SK-N-SH treated with all-trans-retinoic acid at 6 μM for 48 hours (cell line): ENCODE data around the gene DPF3.

Experiments used
- CSRNP3 ChIP-seq: fragments of 250-450 bp; sonication (Bioruptor Pico); IDR thresholded peaks from 2 replicates; pipeline ENCODE4 v1.5.1; 2021; ENCODE audit warnings: mild to moderate bottlenecking, moderate library complexity
- PPARA ChIP-seq: fragments of 250-450 bp; sonication (Bioruptor Pico); IDR thresholded peaks from 2 replicates; pipeline ENCODE4 v1.5.0; 2020; ENCODE audit warnings: mild to moderate bottlenecking, borderline replicate concordance

GRCh38 chr14:72826039-72826438 is 67.9 kb downstream of the DPF3 start:
- TF ChIP-seq CSRNP3 (CRISPR knock-in tag): no peak
- no peak for TF ChIP-seq PPARA (CRISPR knock-in tag)
